Motor neuron (in vitro differentiated cells): ENCODE measurements around the gene GRIK1. TPM values are rescaled to one million over a fixed set of nuclear protein-coding genes. Genes with fewer than 3 reads are reported as not detected.

Experiments
- ATAC-seq, 8 experiments: fragments of 200-7000 bp; cut with Tn5 transposase; replicated peaks in 6 of 8; 2 replicates each; pipeline ENCODE4 v1.8.0; 2021; ENCODE audit warnings: mild to moderate bottlenecking in 8 of 8, moderate library complexity in 8 of 8
- H3K27ac ChIP-seq, 2 donors: fragments of 250-450 bp; sonication (Bioruptor Pico); 2 replicates each; pipeline ENCODE4 v1.9.0; 2021; ENCODE audit warnings: antibody characterized with exemption in 2 of 2, mild to moderate bottlenecking in 2 of 2, moderate library complexity in 1 of 2
- H3K4me1 ChIP-seq, 2 donors: fragments of 250-450 bp; sonication (Bioruptor Pico); replicated peaks in 1 of 2; 2 replicates each; pipeline ENCODE4 v1.6.1; 2021; ENCODE audit warnings: antibody characterized with exemption in 2 of 2, mild to moderate bottlenecking in 2 of 2, moderate library complexity in 1 of 2
- H3K4me3 ChIP-seq, 5 donors: fragments of 250-450 bp; sonication (Bioruptor Pico); 2 replicates each; pipeline ENCODE4 v1.9.0; 2021; ENCODE audit warnings: antibody characterized with exemption in 5 of 5, mild to moderate bottlenecking in 5 of 5, moderate library complexity in 4 of 5
- WGBS, 10 experiments: fragments of 450-650 bp; shearing (Covaris generic); methylation state at CpG; one replicate each; pipeline ENCODE4 v1.0.0; 2022; 5-methylcytosine and 5-hydroxymethylcytosine counted together
- in situ Hi-C, 9 experiments: fragments of 400-800 bp; cut with MboI; loops; one replicate each; pipeline ENCODE4 v1.15.0; 2021; ENCODE audit warnings: low sequenced_read_pairs in 9 of 9, low pct_unique_long_range_greater_than_20kb in 2 of 9; ENCODE audit not compliant: unreplicated experiment in 9 of 9
- total RNA-seq, 8 experiments: library from RNA; unstranded; fragments of 300-600 nt; gene quantifications; 2 replicates each; pipeline versions ENCODE4 v1.2.3 to v1.2.4, GENCODE V29; 2022

GRIK1 gene
- total RNA-seq, 8 experiments from 2014 or later: 0.15 to 8.7 (median 3.9) TPM

DNA sequence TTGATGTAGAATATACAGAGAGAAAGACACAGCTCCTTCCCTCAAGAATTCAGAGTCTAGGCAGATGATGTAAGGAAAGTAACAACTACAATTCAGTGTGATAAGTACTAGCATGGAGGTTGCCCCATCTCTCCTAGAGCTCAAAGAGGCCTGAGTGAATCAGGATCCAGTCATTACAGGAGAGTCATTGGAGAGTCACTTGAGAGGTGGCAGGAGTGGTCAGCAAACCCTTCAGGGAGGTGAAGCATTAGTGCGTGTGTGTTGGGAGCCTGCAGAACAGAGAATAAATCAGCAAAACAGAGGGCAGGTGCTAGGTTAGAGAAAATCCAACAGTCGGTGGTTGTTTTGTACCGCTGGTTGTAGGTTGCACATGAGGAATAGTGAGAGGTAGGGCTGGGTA lies 46.1 kb downstream of the GRIK1 start:
- Histone ChIP-seq H3K4me3 (no peak overlapping the region), H3K4me1 (no peaks in the 10 kb centered on the region), H3K27ac (no peak overlapping the region)
- in situ Hi-C loops: no loop called here
- no peak for ATAC-seq
- WGBS, 10 experiments: 0 to 100% (median 81%) methylated on average over 1 to 3 of the region's 3 CpGs; no CpG with 5 or more reads in 2 of the 10 experiments

DNA sequence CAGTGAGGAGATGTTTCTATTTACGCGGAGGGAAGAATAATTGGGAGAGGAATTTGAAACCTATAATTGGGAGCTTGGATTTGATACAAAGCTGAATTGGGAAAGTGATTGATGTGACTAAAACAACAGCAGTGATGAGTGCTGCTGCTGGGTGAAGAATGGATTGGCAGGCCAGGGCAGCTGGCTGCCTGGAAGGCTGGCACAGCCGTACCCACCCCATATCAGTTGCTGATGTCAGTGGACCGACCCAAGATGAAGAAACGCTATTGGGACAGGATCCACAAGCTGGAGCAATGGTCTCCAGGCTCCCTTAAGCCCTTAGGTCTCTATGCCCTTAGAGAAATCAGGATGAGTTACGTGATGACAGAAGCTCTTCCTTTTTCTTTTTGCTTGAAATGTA lies 47.4 kb downstream of the GRIK1 start:
- H3K4me3 ChIP-seq: no peak overlapping the region
- WGBS, 10 experiments: 4 to 95% (median 80%) methylated on average over 2 to 6 of the region's 6 CpGs; no CpG with 5 or more reads in 3 of the 10 experiments
- H3K4me1 ChIP-seq: no peaks in the 10 kb centered on the region
- in situ Hi-C loops: no loop called here
- no peak overlapping the region for H3K27ac ChIP-seq
- no peak for ATAC-seq

DNA sequence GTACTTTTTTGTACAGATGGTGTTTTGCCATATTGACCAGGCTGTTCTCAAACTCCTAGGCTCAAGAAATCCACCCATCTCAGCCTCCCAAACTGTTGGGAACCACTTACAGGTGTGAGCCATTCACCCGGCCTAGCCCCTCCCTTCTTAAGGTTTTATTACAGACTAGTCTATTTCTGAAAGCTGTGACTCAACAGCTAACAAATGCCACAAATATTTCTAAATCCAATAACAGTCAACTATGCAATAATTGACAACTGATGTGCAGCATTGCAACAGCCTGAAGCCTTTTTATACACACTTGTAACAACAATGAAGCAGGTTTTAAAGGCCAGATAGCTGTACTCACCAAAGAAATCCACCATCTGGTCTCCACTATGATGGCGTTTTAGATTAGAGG lies 51.4 kb downstream of the GRIK1 start:
- Histone ChIP-seq H3K27ac (no peak overlapping the region), H3K4me3 (no peak overlapping the region), H3K4me1 (peaks cover 0 to 11% of the 10 kb centered on the region in 2 donors)
- no peak for ATAC-seq
- 0 to 100% (median 70%) methylated on average over 1 to 2 of the region's 2 CpGs for WGBS, 10 experiments
- in situ Hi-C loops: no loop called here

DNA sequence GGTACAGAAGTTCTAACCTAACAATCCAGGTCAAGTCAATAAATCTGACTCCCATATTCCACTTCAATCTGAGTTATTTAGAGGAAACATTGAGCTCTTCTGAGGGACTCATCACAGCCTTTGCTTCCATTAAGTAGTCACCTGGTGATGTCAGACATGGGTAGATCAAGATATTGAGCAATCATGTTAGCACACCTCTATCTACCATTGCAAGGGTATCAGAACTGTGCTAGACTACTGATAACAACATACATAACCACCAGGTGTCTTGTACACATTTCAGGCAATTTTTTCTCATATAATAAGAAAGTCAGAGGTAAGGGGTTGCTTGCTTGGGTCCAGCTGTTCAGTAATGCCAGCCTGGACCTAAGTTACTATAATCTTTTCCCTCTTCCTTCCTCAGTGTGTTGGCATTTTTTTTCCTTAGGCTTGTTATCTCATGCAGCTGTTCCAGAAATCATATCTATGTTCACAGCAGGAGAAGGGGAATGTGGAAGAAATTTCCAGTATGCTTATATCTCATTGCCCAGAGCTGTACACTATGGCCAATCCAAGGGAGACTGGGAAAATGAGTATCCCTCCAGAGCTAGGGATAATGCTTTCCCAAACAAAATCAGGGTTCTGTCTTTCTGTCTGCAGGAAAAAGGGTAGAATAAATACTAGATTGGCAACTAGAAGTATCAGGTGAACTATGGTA lies 52.3 kb downstream of the GRIK1 start:
- no peak for ATAC-seq
- no peak overlapping the region for H3K27ac ChIP-seq
- H3K4me1 ChIP-seq: peaks cover 0 to 11% of the 10 kb centered on the region in 2 donors
- H3K4me3 ChIP-seq: no peak overlapping the region
- in situ Hi-C loops: no loop called here

DNA sequence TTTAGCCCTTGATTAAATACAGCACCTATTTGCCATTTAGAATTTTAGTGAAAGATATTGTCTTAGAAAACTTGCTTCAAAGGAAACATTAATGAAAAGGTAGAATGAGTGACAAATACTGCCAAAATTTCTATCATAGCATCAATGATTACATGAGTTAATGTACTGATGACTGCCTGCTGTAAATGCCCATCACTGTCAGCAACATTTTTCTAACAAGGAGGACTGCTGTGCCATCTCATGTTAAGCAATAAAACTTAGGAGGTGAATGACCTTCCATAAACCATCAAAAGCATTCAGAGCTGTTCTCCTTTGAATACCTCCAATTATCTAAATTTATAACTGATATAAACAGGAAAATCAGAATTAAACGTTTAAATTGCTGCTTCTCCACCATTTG lies 54.3 kb downstream of the GRIK1 start:
- WGBS, 10 experiments: 0 to 75% (median 29%) methylated on average over 1 of the region's 1 CpG; no CpG with 5 or more reads in 1 of the 10 experiments
- in situ Hi-C loops: no loop called here
- peaks cover 0 to 11% of the 10 kb centered on the region in 2 donors for H3K4me1 ChIP-seq
- no peak overlapping the region for H3K27ac ChIP-seq
- peak in 1 of 8 experiments; percentile 19 for ATAC-seq
- H3K4me3 ChIP-seq: no peak overlapping the region

DNA sequence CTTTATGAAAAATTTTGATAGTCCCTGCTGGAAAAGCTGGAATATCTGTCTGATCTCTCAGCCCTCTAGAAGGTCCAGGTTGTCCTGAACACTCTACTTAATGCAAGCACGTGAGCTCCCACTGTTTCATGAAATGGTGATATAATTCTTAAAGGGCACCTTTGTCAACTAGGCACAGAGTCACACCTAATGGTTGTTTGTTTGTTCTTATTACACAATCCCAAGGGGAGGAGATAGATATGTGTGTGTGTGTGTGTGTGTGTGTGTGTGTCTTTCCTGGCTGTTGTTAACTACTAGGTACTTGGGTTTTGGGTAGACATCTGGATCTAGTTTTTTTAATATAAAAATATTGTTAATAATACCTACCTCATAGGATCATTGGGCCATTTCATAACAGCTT lies 63.9 kb downstream of the GRIK1 start:
- 0 to 86% (median 73%) methylated on average over 1 of the region's 1 CpG; no CpG with 5 or more reads in 4 of the 10 experiments for WGBS, 10 experiments
- Histone ChIP-seq H3K4me1 (peaks cover 15 to 20% of the 10 kb centered on the region in 2 donors), H3K27ac (no peak overlapping the region), H3K4me3 (no peak overlapping the region)
- no peak for ATAC-seq
- in situ Hi-C loops: no loop called here

DNA sequence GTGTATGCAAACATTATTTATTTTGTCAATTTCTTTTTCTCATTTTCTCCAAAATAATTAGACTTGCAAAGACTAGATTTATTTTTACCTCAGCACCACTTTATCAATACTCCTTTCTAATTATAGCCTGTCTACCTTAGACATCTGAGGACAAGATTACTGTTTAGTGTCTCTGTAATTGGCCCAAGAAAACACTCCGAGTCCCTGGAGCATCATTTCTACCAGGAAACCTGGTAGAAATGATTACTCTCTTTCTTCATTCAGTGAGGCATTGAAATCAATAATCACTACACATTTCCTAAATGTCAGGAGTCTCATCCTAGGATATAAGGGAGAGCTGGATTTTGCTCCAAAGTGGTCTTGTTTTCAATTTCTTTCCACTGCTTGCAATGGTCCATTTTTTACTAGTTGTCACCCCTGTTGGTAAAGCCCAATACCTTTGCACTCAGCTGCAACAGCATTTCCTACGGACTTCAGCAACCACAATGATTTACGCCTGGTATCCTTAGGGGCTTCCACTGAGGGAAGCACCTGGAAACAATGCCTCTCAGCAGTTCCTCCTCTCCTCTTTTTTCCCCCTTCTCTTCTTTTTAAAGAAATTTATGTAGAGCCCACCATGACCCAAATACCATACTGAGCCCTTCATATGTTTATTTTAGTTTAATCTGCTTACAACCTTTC lies 64.6 kb downstream of the GRIK1 start:
- peak in 5 of 8 experiments; percentile 18 to 75 (median 54) for ATAC-seq
- WGBS, 10 experiments: 20 to 100% (median 62%) methylated on average over 1 to 3 of the region's 3 CpGs; no CpG with 5 or more reads in 2 of the 10 experiments
- in situ Hi-C loops: no loop called here
- Histone ChIP-seq H3K4me3 (no peak overlapping the region), H3K27ac (no peak overlapping the region), H3K4me1 (peaks cover 15 to 20% of the 10 kb centered on the region in 2 donors)

DNA sequence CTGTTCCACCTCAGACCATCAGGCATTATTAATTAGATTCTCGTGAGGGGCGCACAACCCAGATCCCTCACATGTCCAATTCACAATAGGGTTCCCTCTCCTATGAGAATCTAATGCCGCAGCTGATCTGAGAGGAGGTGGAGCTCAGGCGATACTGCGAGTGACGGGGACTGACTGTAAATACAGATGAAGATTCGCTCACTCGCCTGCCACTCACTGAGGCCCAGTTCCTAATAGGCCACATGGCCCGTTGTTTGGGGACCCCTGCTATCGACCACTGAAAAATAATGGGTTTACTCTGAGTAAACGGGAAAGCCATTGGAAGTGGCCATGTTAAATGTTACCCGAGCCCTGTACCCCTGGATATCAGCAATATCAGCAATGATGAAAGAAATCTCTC lies 65.9 kb downstream of the GRIK1 start:
- H3K27ac ChIP-seq: peak overlapping the region in 1 of 2 donors; percentile 30
- WGBS, 10 experiments: 59 to 100% (median 92%) methylated on average over 1 to 11 of the region's 12 CpGs; no CpG with 5 or more reads in 3 of the 10 experiments
- H3K4me3 ChIP-seq: no peak overlapping the region
- peaks cover 15 to 20% of the 10 kb centered on the region in 2 donors for H3K4me1 ChIP-seq
- in situ Hi-C loops: no loop called here
- ATAC-seq: no peak

DNA sequence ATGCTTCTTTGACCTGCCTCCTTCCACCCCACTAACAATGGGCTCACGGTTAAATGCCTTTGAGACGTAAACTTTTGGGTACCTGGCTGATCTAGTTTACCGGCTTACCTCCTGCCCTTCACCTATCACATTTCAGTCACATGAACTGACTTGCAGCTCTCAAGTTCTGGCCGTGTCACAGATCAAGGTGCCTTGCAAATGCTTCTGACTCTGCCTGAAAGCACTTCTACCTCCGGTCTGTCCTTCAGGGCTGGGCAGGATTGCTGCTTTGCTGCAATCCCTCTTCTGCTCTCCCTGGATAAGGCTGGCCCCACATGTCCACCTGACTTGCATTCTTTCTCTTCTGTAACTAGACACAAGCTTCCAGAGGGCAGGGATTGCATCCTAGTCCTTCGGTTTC lies 69.0 kb downstream of the GRIK1 start:
- Histone ChIP-seq H3K4me3 (no peak overlapping the region), H3K27ac (no peak overlapping the region), H3K4me1 (peaks cover 12 to 13% of the 10 kb centered on the region in 2 donors)
- WGBS, 10 experiments: 10 to 86% (median 73%) methylated on average over 2 to 6 of the region's 6 CpGs; no CpG with 5 or more reads in 2 of the 10 experiments
- no peak for ATAC-seq
- in situ Hi-C loops: no loop called here

DNA sequence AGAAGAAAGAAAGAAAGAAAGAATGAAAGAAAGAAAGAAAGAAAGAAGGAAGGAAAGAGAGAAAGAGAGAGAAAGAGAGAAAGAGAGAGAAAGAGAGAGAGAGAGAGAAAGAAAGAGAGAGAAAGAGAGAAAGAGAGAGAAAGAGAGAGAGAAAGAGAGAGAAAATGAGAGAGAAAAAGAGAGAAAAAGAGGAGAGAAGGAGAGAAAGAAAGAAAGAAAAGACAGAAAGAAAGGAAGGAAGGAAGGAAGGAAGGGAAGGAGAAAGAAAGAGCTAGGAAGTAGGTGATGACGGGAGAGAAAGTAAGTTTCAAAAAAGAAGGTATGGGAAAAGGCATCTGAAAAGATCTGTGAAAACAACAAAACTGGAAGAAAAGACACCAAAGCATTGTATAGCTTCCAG lies 72.0 kb downstream of the GRIK1 start:
- in situ Hi-C loops: no loop called here
- Histone ChIP-seq H3K27ac (no peak overlapping the region), H3K4me3 (no peak overlapping the region), H3K4me1 (no peaks in the 10 kb centered on the region)
- no peak for ATAC-seq
- 40 to 100% (median 79%) methylated on average over 1 of the region's 1 CpG; no CpG with 5 or more reads in 1 of the 10 experiments for whole genome bisulfite sequencing, 10 experiments

DNA sequence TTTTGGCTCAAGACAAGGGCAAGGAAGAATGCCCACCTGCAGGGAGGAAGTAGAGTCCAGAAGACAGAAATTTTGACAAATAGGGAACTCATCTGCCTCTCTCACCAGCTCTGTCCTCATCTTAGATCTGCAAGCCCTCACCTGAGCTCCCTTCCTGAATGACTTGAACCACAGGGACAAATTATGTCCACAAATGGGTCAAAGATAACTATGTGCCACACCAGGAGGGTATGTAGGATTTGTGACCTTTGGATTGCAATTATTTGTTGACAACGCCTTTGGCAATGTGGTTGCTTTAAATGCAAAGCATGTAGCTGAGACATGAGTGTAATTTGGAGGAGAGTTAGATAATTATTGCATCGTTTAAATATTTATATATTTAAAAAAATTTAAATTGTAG lies 79.5 kb downstream of the GRIK1 start:
- ATAC-seq: peak in 1 of 8 experiments; percentile 77
- 0 to 97% (median 40%) methylated on average over 1 to 2 of the region's 2 CpGs; no CpG with 5 or more reads in 2 of the 10 experiments for WGBS, 10 experiments
- Histone ChIP-seq H3K27ac (no peak overlapping the region), H3K4me1 (no peaks in the 10 kb centered on the region), H3K4me3 (no peak overlapping the region)
- in situ Hi-C loops: no loop called here

DNA sequence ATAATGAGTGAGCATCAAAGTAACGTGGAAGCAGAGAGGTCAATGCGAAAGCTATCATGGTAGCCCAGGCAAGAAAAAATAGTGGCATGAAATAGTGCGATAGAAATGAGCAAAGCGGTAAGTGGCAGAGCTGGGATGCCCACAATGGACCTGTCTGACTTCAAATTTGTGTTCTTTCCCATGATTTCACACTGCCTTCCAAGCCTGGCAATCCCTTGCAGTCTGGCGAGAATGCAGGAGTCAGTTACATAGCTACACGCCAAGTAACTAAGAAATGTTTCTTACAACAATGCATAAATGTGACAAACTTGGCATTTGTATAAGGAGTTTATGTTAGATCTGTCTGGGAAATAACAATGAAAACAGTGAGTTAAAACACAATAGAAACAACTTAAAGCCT lies 82.6 kb downstream of the GRIK1 start:
- in situ Hi-C loops: no loop called here
- WGBS, 10 experiments: 36 to 100% (median 92%) methylated on average over 1 to 6 of the region's 6 CpGs
- no peak overlapping the region for H3K4me3 ChIP-seq
- H3K27ac ChIP-seq: no peak overlapping the region
- ATAC-seq: peak in 1 of 8 experiments; percentile 65
- no peaks in the 10 kb centered on the region for H3K4me1 ChIP-seq

DNA sequence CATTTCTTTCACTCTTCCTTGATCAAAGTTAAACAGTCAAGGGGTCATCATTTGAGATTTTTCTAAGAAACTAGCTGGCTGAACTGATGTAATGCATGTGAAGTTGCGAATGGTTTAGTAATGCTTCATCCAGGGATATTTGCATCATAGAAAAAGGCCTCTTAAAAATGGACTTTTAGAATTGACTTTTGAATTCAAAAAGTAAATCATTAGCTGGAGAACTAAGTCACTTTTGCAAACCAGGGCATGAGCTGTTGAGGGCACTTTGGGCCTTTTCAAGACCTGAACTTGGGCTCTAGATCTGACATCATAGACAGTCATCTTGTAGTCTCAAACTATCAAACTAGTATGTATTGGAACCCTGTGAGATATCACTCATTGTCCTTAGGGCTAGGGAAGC lies 85.0 kb downstream of the GRIK1 start:
- no peak for ATAC-seq
- 63 to 100% (median 83%) methylated on average over 1 of the region's 1 CpG; no CpG with 5 or more reads in 4 of the 10 experiments for WGBS, 10 experiments
- Histone ChIP-seq H3K4me1 (no peaks in the 10 kb centered on the region), H3K27ac (no peak overlapping the region), H3K4me3 (no peak overlapping the region)
- in situ Hi-C loops: no loop called here
